ENCODE data around the gene SMPD2.

DNA sequence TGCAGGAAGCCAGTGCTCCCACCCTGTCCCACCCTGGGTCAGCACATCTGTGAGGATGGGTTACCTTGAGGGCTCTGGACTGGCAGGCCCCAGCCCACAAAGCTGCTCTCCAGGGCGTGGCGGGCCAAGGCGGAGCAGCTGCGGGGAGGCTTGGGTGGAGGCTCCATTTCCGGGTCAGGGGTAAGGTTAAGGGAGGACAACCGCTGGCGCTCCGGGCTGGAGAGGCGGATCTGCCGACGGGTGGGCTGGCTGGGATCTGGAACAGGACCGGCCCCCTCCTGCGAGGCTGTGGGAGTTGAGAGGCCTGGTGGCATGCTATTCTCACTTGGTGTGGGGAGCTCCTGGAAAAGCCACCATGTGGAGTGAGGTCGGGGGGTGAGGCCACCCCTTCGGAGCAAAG is 5.5 kb downstream of the SMPD2 start:
- TF ChIP-seq POLR2AphosphoS5 (IDR thresholded peaks at IDR 0.05; ENCODE audit: low read depth, low read length) (no peak), POLR2A (IDR thresholded peaks at IDR 0.05; ENCODE audit: low read depth, low read length) (no peak)

All from GM12892 (cell line).